G401.6 (cell line): ENCODE measurements around the gene HMCN1.

Source experiments
- FAIRE-seq: peaks from 2 replicates; lab custom pipeline; 2012; peaks lifted over from hg19 to GRCh38; lab: Jason Lieb, UNC

Gene HMCN1

GRCh38 chr1:185733818-185734735 is at the start of gene HMCN1:
TSS of gene HMCN1 (plus strand) at chr1:185734391. CDS start at chr1:185734780, 389 bp downstream.
- FAIRE-seq, result peak; percentile 13

GRCh38 chr1:185686821-185687778 is 47.1 kb upstream of the HMCN1 start:
- FAIRE-seq, result no peak

GRCh38 chr1:185690527-185690926 is 43.7 kb upstream of the HMCN1 start:
- no peak for FAIRE-seq

- no peak for FAIRE-seq
Observed at GRCh38 chr1:185693654-185694053, 40.5 kb upstream of the HMCN1 start.

GRCh38 chr1:185694081-185694480 is 40.1 kb upstream of the HMCN1 start:
- no peak for FAIRE-seq

GRCh38 chr1:185695299-185695698 is 38.9 kb upstream of the HMCN1 start:
- FAIRE-seq, result peak; percentile 95

GRCh38 chr1:185696422-185697150 is 37.6 kb upstream of the HMCN1 start:
- no peak for FAIRE-seq

- FAIRE-seq, result no peak
Observed at GRCh38 chr1:185699874-185700273, 34.3 kb upstream of the HMCN1 start.

- FAIRE-seq, result no peak
Observed at GRCh38 chr1:185701650-185702049, 32.5 kb upstream of the HMCN1 start.

GRCh38 chr1:185704181-185704580 is 30.0 kb upstream of the HMCN1 start:
- FAIRE-seq, result no peak

GRCh38 chr1:185716095-185716494 is 18.1 kb upstream of the HMCN1 start:
- no peak for FAIRE-seq

GRCh38 chr1:185719021-185719420 is 15.2 kb upstream of the HMCN1 start:
- peak; percentile 15 for FAIRE-seq

GRCh38 chr1:185720633-185721272 is 13.4 kb upstream of the HMCN1 start:
- peak; percentile 95 for FAIRE-seq

GRCh38 chr1:185721553-185721952 is 12.6 kb upstream of the HMCN1 start:
- no peak for FAIRE-seq

- no peak for FAIRE-seq
Observed at GRCh38 chr1:185722098-185722497, 12.1 kb upstream of the HMCN1 start.

- no peak for FAIRE-seq
Observed at GRCh38 chr1:185727726-185728125, 6.5 kb upstream of the HMCN1 start.

GRCh38 chr1:185731446-185731845 is 2.7 kb upstream of the HMCN1 start:
- FAIRE-seq, result peak; percentile 61

- FAIRE-seq, result no peak
Observed at GRCh38 chr1:185732951-185733350, 1.2 kb upstream of the HMCN1 start.

- no peak for FAIRE-seq
Observed at GRCh38 chr1:185734929-185735700, 924 bp downstream of the HMCN1 start.

GRCh38 chr1:185735701-185736064 is 1.5 kb downstream of the HMCN1 start:
- peak; percentile 6 for FAIRE-seq

GRCh38 chr1:185739967-185740366 is 5.8 kb downstream of the HMCN1 start:
- no peak for FAIRE-seq
